GM19397 (cell line): ENCODE results near the gene RPL13.

Experiments used
- ATAC-seq: cut with Tn5 transposase; IDR thresholded peaks from one replicate; pipeline ENCODE4 v1.9.1; 2021; ENCODE audit warnings: mild to moderate bottlenecking, moderate library complexity; ENCODE audit not compliant: unreplicated experiment

RPL13 gene

DNA sequence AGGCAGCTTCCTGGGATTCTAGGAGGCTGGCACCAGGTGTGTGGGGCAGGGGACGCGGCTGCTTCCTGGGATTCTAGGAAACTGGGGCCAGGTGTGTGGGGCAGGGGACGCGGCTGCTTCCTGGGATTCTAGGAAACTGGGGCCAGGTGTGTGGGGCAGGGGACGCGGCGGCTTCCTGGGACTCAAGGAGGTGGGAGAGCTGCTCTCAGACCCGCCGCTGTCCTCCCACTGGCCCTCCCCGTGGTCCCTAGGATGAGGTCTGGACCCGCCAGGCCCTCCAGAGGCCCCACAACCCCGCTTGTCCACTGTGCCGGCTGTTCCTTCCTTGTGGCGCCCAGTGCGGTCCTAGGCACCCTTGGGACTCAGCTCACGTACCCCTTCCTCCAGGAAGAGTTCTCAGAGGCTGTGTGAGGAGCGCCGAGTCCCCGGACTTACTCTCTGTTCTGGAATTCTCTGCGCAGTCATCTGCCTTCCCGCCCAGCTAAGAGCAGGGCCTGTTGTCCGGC is 53.5 kb downstream of the RPL13 start:
- no peak for ATAC-seq
